AG08395 (cell line): ENCODE data around the gene CD1B.
"Not testable (repeated sequence)": the region's sequence is repeated elsewhere in the genome, so short reads cannot be mapped to it uniquely, and the experiment has no call there.

ENCODE experiments used
- DNase-seq: peaks from one replicate; pipeline ENCODE4 v3.0.0; 2012; ENCODE audit warnings: mixed read lengths, low spot score

CD1B gene

GRCh38 chr1:158331481-158332150 lies at the start of gene CD1B:
CD1B (minus strand) TSS chr1:158331531; CDS start chr1:158331423, 108 bp downstream.
- DNase-seq, result no peak

- no peak for DNase-seq
Observed at GRCh38 chr1:158374860-158375259, 43.5 kb upstream of the CD1B start.

GRCh38 chr1:158374101-158374500 lies 42.8 kb upstream of the CD1B start:
- not testable (repeated sequence) for DNase-seq

- DNase-seq, result no peak
Observed at GRCh38 chr1:158371188-158371953, 40.0 kb upstream of the CD1B start.

- no peak for DNase-seq
Observed at GRCh38 chr1:158366783-158367182, 35.5 kb upstream of the CD1B start.

GRCh38 chr1:158362941-158363340 lies 31.6 kb upstream of the CD1B start:
- no peak for DNase-seq

GRCh38 chr1:158362482-158362881 lies 31.2 kb upstream of the CD1B start:
- no peak for DNase-seq

GRCh38 chr1:158357441-158357840 lies 26.1 kb upstream of the CD1B start:
- DNase-seq, result no peak

- no peak for DNase-seq
Observed at GRCh38 chr1:158356616-158357015, 25.3 kb upstream of the CD1B start.

GRCh38 chr1:158355773-158356285 lies 24.5 kb upstream of the CD1B start:
- DNase-seq, result no peak

- DNase-seq, result no peak
Observed at GRCh38 chr1:158354255-158354654, 22.9 kb upstream of the CD1B start.

GRCh38 chr1:158353303-158354075 lies 22.2 kb upstream of the CD1B start, which contains the start of gene CD1E:
CD1E (plus strand) TSS chr1:158353894; CDS start chr1:158353989, 95 bp downstream.
- DNase-seq, result no peak

GRCh38 chr1:158348946-158349345 lies 17.6 kb upstream of the CD1B start:
- not testable (repeated sequence) for DNase-seq

- not testable (repeated sequence) for DNase-seq
Observed at GRCh38 chr1:158336413-158336812, 5.1 kb upstream of the CD1B start.

- no peak for DNase-seq
Observed at GRCh38 chr1:158335213-158335532, 3.8 kb upstream of the CD1B start.

- no peak for DNase-seq
Observed at GRCh38 chr1:158334526-158335212, 3.3 kb upstream of the CD1B start.

- DNase-seq, result no peak
Observed at GRCh38 chr1:158333405-158334155, 2.2 kb upstream of the CD1B start.

GRCh38 chr1:158331106-158331425 lies 265 bp downstream of the CD1B start:
- no peak for DNase-seq

GRCh38 chr1:158330391-158331105 lies 783 bp downstream of the CD1B start:
- no peak for DNase-seq

GRCh38 chr1:158329733-158330132 lies 1.6 kb downstream of the CD1B start:
- no peak for DNase-seq

GRCh38 chr1:158329300-158329699 lies 2.0 kb downstream of the CD1B start:
- no peak for DNase-seq
